Epithelial cell of proximal tubule (primary cell): ENCODE results near the gene MTMR3. TPM values are rescaled to one million over a fixed set of nuclear protein-coding genes. Genes with fewer than 3 reads are reported as not detected.
A peak's percentile ranks its signal among the peaks of the same experiment; 100 is the strongest.
"Not testable (repeated sequence)": the region's sequence is repeated elsewhere in the genome, so short reads cannot be mapped to it uniquely, and the experiment has no call there.

Source experiments
- DNase-seq: peaks from one replicate; pipeline ENCODE4 v3.0.0-alpha.2; 2011; ENCODE audit warnings: low read depth
- H3K4me3 ChIP-seq: 2 replicates; pipeline ENCODE4 v1.5.1; 2011; ENCODE audit warnings: low read depth, mild to moderate bottlenecking, low read length
- CTCF ChIP-seq: conservative IDR thresholded peaks from 2 replicates; pipeline ENCODE4 v1.5.1; 2012; ENCODE audit warnings: low read depth, mild to moderate bottlenecking, low read length
- total RNA-seq: library from RNA; depleted of rRNA; stranded (reverse); fragments of >200 nt; gene quantifications from 2 replicates; pipeline ENCODE4 v1.2.3, GENCODE V29; 2015

MTMR3 gene
- total RNA-seq: 10.1 and 36.4 TPM in 2 replicates

DNA sequence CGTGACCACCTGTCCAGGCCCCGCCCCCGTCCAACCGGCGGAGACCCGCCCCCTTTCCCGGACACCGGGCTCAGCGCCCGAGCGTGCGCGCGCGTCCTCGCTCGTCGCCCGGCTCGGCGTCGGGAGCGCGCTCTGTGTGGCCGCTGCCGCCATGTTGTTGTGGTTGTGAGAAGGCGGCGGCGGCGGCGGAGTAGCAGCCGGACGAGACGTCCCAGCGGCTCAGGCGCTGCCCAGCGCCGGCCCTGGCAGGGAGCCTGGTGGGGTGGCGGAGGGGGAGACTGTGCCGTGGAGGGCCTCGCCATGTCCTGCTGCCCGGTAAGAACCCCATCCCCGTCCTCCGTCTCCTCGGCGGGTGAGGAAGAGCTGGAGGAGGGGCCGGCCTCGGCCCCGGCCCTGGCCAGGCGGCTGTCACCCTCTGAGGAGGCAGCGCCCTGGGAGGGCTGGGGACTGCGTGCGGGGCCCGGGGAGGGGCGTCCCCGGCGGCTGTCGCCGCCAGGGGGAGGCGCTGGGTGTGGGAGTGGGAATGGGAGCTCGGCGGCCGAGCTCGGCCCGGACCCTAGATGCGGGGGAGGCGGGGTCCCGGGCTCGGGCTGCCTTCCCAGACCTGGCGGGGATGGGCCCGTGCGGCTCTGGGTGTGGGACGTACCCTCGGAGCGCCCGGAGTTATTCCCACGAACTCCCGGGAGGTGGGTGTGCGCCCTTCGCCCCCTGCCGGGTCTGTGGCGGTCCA lies at the start of gene MTMR3:
MTMR3 (plus strand) TSS at position 130 of the 730 bp plus-strand sequence. CDS start 87,886 bp downstream, outside the sequence.
- peak within 1 kb of the TSS; percentile 98 for H3K4me3 ChIP-seq
- TF ChIP-seq CTCF: peak; percentile 48
- no peak for DNase-seq

- DNase-seq: no peak
- no peak overlapping the region for H3K4me3 ChIP-seq
- no peak for TF ChIP-seq CTCF
Observed at GRCh38 chr22:29833392-29833965, 49.5 kb upstream of the MTMR3 start.

DNA sequence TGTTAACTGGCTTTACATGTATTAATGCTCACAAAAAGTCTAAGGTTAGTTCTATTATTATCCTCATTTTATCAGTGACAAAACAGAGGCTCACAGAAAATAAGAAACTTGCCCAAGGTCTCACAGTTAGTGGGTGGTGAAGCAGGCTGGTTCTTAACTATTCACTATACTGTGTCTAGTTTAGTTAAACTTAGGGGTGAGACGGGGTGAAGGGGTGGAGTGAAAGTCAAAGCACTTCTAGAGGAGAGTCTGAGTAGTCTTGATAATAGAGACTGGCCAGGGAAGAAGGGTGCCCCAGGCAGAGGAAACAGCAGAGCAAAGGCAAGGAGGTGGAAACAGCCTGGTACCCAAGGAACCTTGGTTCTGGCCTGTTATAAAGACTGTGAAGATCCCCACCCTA lies 48.9 kb upstream of the MTMR3 start:
- H3K4me3 ChIP-seq: no peak overlapping the region
- no peak for TF ChIP-seq CTCF

GRCh38 chr22:29836791-29837370 lies 46.1 kb upstream of the MTMR3 start:
- peak overlapping the region; percentile 93 for H3K4me3 ChIP-seq
- not testable (repeated sequence) for DNase-seq

More for the DNA sequence above, 48.9 kb upstream of the MTMR3 start:
- DNase-seq: no peak

DNA sequence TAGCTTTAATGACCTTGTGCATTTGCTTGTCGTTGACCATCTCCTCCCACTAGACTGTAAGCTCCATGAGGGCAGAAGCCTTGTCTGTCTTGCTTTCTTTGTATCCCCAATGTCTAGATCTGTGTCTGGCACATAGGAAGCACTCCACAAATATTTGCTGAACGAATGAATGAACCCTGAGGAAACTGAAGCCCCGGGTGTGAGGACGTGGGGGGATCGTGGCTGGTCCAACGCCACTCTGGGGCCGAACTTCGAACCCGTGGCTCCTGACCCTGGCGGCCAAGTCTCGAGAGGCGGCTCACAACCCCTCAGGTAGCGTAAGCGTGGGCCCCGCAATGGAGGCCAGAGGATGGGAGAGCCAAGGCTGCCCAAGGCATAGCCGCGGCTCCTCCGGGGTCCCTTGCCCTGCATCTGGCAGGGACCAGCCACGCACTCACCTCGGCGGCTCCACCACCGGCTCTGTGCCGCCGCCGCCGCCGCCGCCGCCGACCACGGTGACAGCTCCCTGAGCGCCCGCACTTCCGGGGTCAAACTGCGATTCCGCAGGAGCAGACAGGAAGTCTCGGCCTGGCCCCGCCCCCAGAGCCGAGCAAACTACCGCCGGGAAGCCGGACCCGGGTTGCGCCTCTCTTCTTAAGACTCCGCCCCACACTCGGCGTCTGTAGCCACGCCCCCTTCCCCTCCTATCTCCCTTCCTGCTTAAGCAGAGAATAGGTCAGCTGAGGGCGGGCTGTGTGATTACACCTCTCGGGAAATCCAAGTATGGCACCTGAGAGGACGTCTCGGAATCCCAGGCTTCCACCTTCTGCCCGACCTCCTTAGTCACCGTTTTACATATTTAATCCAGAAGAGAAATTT lies 45.0 kb upstream of the MTMR3 start, which contains the start of gene ASCC2:
ASCC2 (minus strand) TSS at position 534 of the 858 bp plus-strand sequence. CDS start 5,949 bp downstream, outside the sequence.
- no peak for TF ChIP-seq CTCF
- DNase-seq: peak; percentile 79
- peak within 1 kb of the TSS; percentile 93 for H3K4me3 ChIP-seq

DNA sequence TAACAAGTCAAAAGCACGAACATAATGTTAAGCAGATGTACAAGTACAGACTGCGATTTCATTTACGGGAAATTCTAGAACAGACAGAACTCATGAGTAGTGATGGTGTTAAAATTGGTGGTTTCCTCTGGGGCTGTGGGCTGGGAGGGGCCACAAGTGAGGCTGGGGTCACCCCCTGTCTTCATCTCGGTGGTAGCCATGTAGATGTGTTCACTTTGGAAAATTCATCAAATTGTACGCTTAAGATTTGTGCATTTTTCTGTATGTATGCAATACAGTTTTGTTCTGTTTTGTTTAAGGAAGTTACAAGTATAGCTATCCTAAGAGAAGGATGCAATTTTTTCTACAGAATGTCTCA lies 44.4 kb upstream of the MTMR3 start:
- TF ChIP-seq CTCF: no peak
- DNase-seq: no peak
- H3K4me3 ChIP-seq: peak overlapping the region; percentile 93

- no peak overlapping the region for H3K4me3 ChIP-seq
- DNase-seq: no peak
- TF ChIP-seq CTCF: no peak
Observed at GRCh38 chr22:29839039-29839438, 43.9 kb upstream of the MTMR3 start.
